ENCODE results near the gene HKDC1.

DNA sequence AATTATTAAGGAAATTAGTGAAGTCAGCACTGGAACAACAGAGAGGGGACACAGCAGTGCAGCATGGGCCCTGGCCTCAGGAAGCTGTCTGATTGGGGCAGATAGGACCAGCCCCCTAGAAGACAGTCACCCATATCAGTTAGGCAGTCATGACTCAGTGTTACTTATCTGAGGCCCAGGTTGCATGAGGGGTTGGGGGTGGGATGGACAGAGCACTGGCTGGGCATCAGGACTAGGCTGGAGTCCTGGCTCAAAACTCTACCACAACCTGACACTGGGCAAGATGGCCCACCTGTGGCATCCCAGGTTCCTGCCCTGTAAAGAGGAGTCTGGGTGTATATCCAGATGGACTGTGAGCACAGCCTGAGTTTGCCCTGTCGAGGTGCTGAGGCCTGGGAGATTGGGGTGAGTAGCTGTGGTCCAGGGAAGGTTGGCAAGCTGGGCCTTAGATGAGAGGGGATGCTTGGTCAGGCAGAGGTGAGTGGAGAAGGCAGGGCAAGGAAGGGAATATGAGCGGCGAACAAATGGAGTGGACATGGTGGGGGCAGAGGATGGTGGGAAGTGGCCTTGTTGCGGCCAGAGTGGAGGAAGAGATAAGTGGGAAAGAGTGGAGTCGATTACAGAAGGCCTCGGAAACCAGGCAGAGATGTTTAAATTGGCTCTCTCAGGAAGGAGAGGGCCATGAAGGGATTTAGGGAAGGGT is 95.6 kb downstream of the HKDC1 start:
- TF ChIP-seq, protein P1, sequence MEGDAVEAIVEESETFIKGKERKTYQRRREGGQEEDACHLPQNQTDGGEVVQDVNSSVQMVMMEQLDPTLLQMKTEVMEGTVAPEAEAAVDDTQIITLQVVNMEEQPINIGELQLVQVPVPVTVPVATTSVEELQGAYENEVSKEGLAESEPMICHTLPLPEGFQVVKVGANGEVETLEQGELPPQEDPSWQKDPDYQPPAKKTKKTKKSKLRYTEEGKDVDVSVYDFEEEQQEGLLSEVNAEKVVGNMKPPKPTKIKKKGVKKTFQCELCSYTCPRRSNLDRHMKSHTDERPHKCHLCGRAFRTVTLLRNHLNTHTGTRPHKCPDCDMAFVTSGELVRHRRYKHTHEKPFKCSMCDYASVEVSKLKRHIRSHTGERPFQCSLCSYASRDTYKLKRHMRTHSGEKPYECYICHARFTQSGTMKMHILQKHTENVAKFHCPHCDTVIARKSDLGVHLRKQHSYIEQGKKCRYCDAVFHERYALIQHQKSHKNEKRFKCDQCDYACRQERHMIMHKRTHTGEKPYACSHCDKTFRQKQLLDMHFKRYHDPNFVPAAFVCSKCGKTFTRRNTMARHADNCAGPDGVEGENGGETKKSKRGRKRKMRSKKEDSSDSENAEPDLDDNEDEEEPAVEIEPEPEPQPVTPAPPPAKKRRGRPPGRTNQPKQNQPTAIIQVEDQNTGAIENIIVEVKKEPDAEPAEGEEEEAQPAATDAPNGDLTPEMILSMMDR (IDR thresholded peaks at IDR 0.05), result no peak
- TF ChIP-seq EZH2 (IDR thresholded peaks at IDR 0.05; ENCODE audit: borderline replicate concordance, insufficient read depth, low read depth, low read length, poor library complexity, severe bottlenecking), result no peak
